H9 (cell line): ENCODE results near the gene ABCA13. TPM values are rescaled to one million over a fixed set of nuclear protein-coding genes. Genes with fewer than 3 reads are reported as not detected.

ENCODE experiments used
- DNase-seq: peaks from one replicate; pipeline ENCODE4 v3.0.0-alpha.2; 2017
- H2AFZ ChIP-seq: one replicate; pipeline ENCODE4 v1.6.1; 2013; ENCODE audit warnings: mild to moderate bottlenecking, low read length, control low read depth, moderate library complexity
- H2AK5ac ChIP-seq: 2 replicates; pipeline ENCODE4 v1.6.1; 2013; ENCODE audit warnings: low read length, control low read depth, mixed read lengths; ENCODE audit not compliant: insufficient read length
- H2BK120ac ChIP-seq: one replicate; pipeline ENCODE4 v1.6.1; 2013; ENCODE audit warnings: low read depth, mild to moderate bottlenecking, low read length, control low read depth, inconsistent platforms; ENCODE audit not compliant: poor library complexity, severe bottlenecking
- H2BK12ac ChIP-seq: 2 replicates; pipeline ENCODE4 v1.6.1; 2013; ENCODE audit warnings: low read length, control low read depth, mixed read lengths, low read depth; ENCODE audit not compliant: insufficient read length
- H2BK15ac ChIP-seq: 2 replicates; pipeline ENCODE4 v1.6.1; 2013; ENCODE audit warnings: low read depth, low read length, control low read depth
- H2BK20ac ChIP-seq: one replicate; pipeline ENCODE4 v1.6.1; 2013; ENCODE audit warnings: low read depth, mild to moderate bottlenecking, low read length, control low read depth, inconsistent platforms; ENCODE audit not compliant: poor library complexity, severe bottlenecking
- H2BK5ac ChIP-seq: 2 replicates; pipeline ENCODE4 v1.6.1; 2013; ENCODE audit warnings: low read length, control low read depth, mixed read lengths; ENCODE audit not compliant: insufficient read length
- H3K14ac ChIP-seq: 2 replicates; pipeline ENCODE4 v1.6.1; 2013; ENCODE audit warnings: low read length, control low read depth; ENCODE audit not compliant: insufficient read depth
- H3K18ac ChIP-seq: 2 replicates; pipeline ENCODE4 v1.6.1; 2013; ENCODE audit warnings: low read depth, mild to moderate bottlenecking, mixed read lengths, low read length, control low read depth; ENCODE audit not compliant: insufficient read length
- H3K23ac ChIP-seq: 2 replicates; pipeline ENCODE4 v1.6.1; 2013; ENCODE audit warnings: low read length, control low read depth, mixed read lengths, low read depth; ENCODE audit not compliant: insufficient read length
- H3K23me2 ChIP-seq: 2 replicates; pipeline ENCODE4 v1.6.1; 2013; ENCODE audit warnings: low read depth, mild to moderate bottlenecking, mixed read lengths, low read length, control low read depth; ENCODE audit not compliant: insufficient read length, poor library complexity, severe bottlenecking
- H3K27ac ChIP-seq: 2 replicates; pipeline ENCODE4 v1.5.1; 2013; ENCODE audit warnings: low read length, control low read depth, mixed read lengths, low read depth; ENCODE audit not compliant: insufficient read length
- H3K27me3 ChIP-seq: 2 replicates; pipeline ENCODE4 v1.6.1; 2013; ENCODE audit warnings: low read length, control low read depth, inconsistent platforms; ENCODE audit not compliant: insufficient read depth
- H3K4ac ChIP-seq: 2 replicates; pipeline ENCODE4 v1.6.1; 2013; ENCODE audit warnings: low read depth, mild to moderate bottlenecking, control low read depth, inconsistent platforms, low read length, moderate library complexity
- H3K4me1 ChIP-seq: 2 replicates; pipeline ENCODE4 v1.6.1; 2013; ENCODE audit warnings: low read length, control low read depth, inconsistent platforms; ENCODE audit not compliant: insufficient read depth
- H3K4me2 ChIP-seq: 2 replicates; pipeline ENCODE4 v1.6.1; 2013; ENCODE audit warnings: low read length, control low read depth, mixed read lengths; ENCODE audit not compliant: insufficient read length, insufficient read depth
- H3K56ac ChIP-seq: 2 replicates; pipeline ENCODE4 v1.6.1; 2013; ENCODE audit warnings: low read depth, mild to moderate bottlenecking, mixed read lengths, low read length, control low read depth; ENCODE audit not compliant: insufficient read length
- H3K79me1 ChIP-seq: 2 replicates; pipeline ENCODE4 v1.6.1; 2013; ENCODE audit warnings: low read depth, mild to moderate bottlenecking, moderate library complexity, low read length, control low read depth, inconsistent platforms; ENCODE audit not compliant: insufficient read depth, poor library complexity, severe bottlenecking
- H3K79me2 ChIP-seq: 2 replicates; pipeline ENCODE4 v1.6.1; 2013; ENCODE audit warnings: low read length, control low read depth, inconsistent platforms; ENCODE audit not compliant: insufficient read depth
- H3K9ac ChIP-seq: 2 replicates; pipeline ENCODE4 v1.6.1; 2013; ENCODE audit warnings: low read length, control low read depth, mixed read lengths; ENCODE audit not compliant: insufficient read length; ENCODE audit errors: extremely low read depth
- H3K9me3 ChIP-seq: one replicate; pipeline ENCODE4 v1.6.1; 2013; ENCODE audit warnings: low read depth, low read length, inconsistent platforms; ENCODE audit not compliant: control insufficient read depth
- H3T11ph ChIP-seq: one replicate; pipeline ENCODE4 v1.6.1; 2013; ENCODE audit warnings: mild to moderate bottlenecking, low read length, control low read depth, inconsistent platforms
- H4K20me1 ChIP-seq: one replicate; pipeline ENCODE4 v1.6.1; 2013; ENCODE audit not compliant: control insufficient read depth, insufficient read length, insufficient read depth
- H4K5ac ChIP-seq: 2 replicates; pipeline ENCODE4 v1.6.1; 2013; ENCODE audit warnings: low read depth, mild to moderate bottlenecking, mixed read lengths, low read length, control low read depth; ENCODE audit not compliant: insufficient read length
- H4K8ac ChIP-seq: replicated peaks from 2 replicates; pipeline ENCODE4 v1.6.1; 2013; ENCODE audit warnings: low read length, control low read depth, mixed read lengths, low read depth; ENCODE audit not compliant: insufficient read length
- H4K91ac ChIP-seq: 2 replicates; pipeline ENCODE4 v1.6.1; 2013; ENCODE audit warnings: low read depth, mild to moderate bottlenecking, moderate library complexity, mixed read lengths, low read length, control low read depth; ENCODE audit not compliant: insufficient read length
- H3K27ac Mint-ChIP-seq, 3 experiments: 2 replicates in 2 of 3; 3 replicates in 1 of 3; pipeline ENCODE4 v1.8.0; 2020 to 2021; ENCODE audit warnings: mixed read lengths in 3 of 3, mild to moderate bottlenecking in 1 of 3, moderate library complexity in 1 of 3
- H3K27me3 Mint-ChIP-seq: 2 replicates; pipeline ENCODE4 v1.8.0; 2021; ENCODE audit warnings: low read depth, mild to moderate bottlenecking, moderate library complexity, mixed read lengths
- H3K36me3 Mint-ChIP-seq, 3 experiments: 2 replicates in 2 of 3; 3 replicates in 1 of 3; pipeline ENCODE4 v1.8.0; 2020 to 2021; ENCODE audit warnings: low read depth in 3 of 3, mixed read lengths in 3 of 3; ENCODE audit not compliant: insufficient read depth in 1 of 3
- H3K4me1 Mint-ChIP-seq, 2 experiments: 2 replicates each; pipeline ENCODE4 v1.8.0; 2020; ENCODE audit warnings: mixed read lengths in 2 of 2
- H3K4me3 Mint-ChIP-seq, 2 experiments: 2 replicates in 1 of 2; 3 replicates in 1 of 2; pipeline ENCODE4 v1.8.0; 2020 to 2021; ENCODE audit warnings: mild to moderate bottlenecking in 2 of 2, mixed read lengths in 2 of 2, moderate library complexity in 1 of 2
- H3K9me3 Mint-ChIP-seq, 2 experiments: 2 replicates in 1 of 2; 3 replicates in 1 of 2; pipeline ENCODE4 v1.8.0; 2020; ENCODE audit warnings: mild to moderate bottlenecking in 2 of 2, mixed read lengths in 2 of 2, moderate library complexity in 1 of 2
- CTCF ChIP-seq: fragments of 200-600 bp; sonication (generic); conservative IDR thresholded peaks from 3 replicates; pipeline ENCODE4 v1.8.0; 2021; ENCODE audit warnings: antibody characterized with exemption, mild to moderate bottlenecking
- WGBS: extraction: QIAGEN DNeasy Blood & Tissue Kit; methylation state at CpG from one replicate; pipeline ENCODE4 v1.1.7; 2013; ENCODE audit warnings: missing lambda C conversion rate, low lambda C conversion rate, mixed read lengths; ENCODE audit not compliant: insufficient read length; ENCODE audit errors: extremely low coverage; 5-methylcytosine and 5-hydroxymethylcytosine counted together
- total RNA-seq: library from RNA; stranded (reverse); gene quantifications from 2 replicates; pipeline ENCODE4 v1.2.1, GENCODE V29; 2021

The ABCA13 gene
- total RNA-seq, 1 experiment from 2014 or later, result 0.11 TPM

- Histone ChIP-seq H2AFZ (no peak overlapping the region), H4K5ac (no peak overlapping the region), H3T11ph (no peak overlapping the region), H2AK5ac (no peak overlapping the region), H3K9me3 (no peaks in the 10 kb centered on the region), H2BK120ac (no peak overlapping the region), H2BK12ac (no peak overlapping the region), H3K18ac (no peak overlapping the region), H2BK20ac (no peak overlapping the region), H3K79me2 (no peaks in the 10 kb centered on the region), H3K4ac (no peak overlapping the region), H3K27ac (no peak overlapping the region), H4K20me1 (no peaks in the 10 kb centered on the region), H2BK15ac (no peak overlapping the region), H4K91ac (no peak overlapping the region), H2BK5ac (no peak overlapping the region), H3K4me1 (no peaks in the 10 kb centered on the region), H4K8ac (no peak overlapping the region), H3K14ac (no peak overlapping the region), H3K23ac (no peak overlapping the region), H3K4me2 (no peak overlapping the region), H3K27me3 (no peaks in the 10 kb centered on the region), H3K56ac (no peak overlapping the region), H3K9ac (no peak overlapping the region), H3K79me1 (no peaks in the 10 kb centered on the region), H3K23me2 (no peaks in the 10 kb centered on the region)
- no peak overlapping the region for H3K4me3 Mint-ChIP-seq
- no peak for TF ChIP-seq CTCF
- no peaks in the 10 kb centered on the region; a peak in 2 of 5 replicates for H3K9me3 Mint-ChIP-seq
- no peaks in the 10 kb centered on the region; a peak in 3 of 7 replicates for H3K36me3 Mint-ChIP-seq
- DNase-seq, result no peak
- H3K27me3 Mint-ChIP-seq, result peaks cover 1% of the 10 kb centered on the region; the same call in 1 of the 2 replicates
- no peak overlapping the region for H3K27ac Mint-ChIP-seq
- H3K4me1 Mint-ChIP-seq, result peaks cover 3 to 4% of the 10 kb centered on the region in 2 experiments; a peak in 3 of 4 replicates
- WGBS, result no CpG with 5 or more reads among the region's 10 CpGs
Observed at GRCh38 chr7:48414011-48414732, 242.9 kb downstream of the ABCA13 start.
